ES-I3 (cell line): ENCODE results near the gene ISG15.
"Not testable (repeated sequence)": the region's sequence is repeated elsewhere in the genome, so short reads cannot be mapped to it uniquely, and the experiment has no call there.

Experiments used
- H3K36me3 ChIP-seq: 2 replicates; pipeline ENCODE4 v1.6.1; 2013; ENCODE audit warnings: mild to moderate bottlenecking, low read length, control low read depth, moderate library complexity; ENCODE audit not compliant: insufficient read depth
- H3K4me1 ChIP-seq: 2 replicates; pipeline ENCODE4 v1.6.1; 2013; ENCODE audit warnings: mild to moderate bottlenecking, control low read depth, low read length; ENCODE audit not compliant: insufficient read depth
- H3K9ac ChIP-seq: 2 replicates; pipeline ENCODE4 v1.6.1; 2013; ENCODE audit warnings: low read depth, mild to moderate bottlenecking, low read length, moderate library complexity
- H3K9me3 ChIP-seq: 2 replicates; pipeline ENCODE4 v1.6.1; 2013; ENCODE audit warnings: mild to moderate bottlenecking, low read length, moderate library complexity; ENCODE audit not compliant: control insufficient read depth, insufficient read depth

ISG15 gene

DNA sequence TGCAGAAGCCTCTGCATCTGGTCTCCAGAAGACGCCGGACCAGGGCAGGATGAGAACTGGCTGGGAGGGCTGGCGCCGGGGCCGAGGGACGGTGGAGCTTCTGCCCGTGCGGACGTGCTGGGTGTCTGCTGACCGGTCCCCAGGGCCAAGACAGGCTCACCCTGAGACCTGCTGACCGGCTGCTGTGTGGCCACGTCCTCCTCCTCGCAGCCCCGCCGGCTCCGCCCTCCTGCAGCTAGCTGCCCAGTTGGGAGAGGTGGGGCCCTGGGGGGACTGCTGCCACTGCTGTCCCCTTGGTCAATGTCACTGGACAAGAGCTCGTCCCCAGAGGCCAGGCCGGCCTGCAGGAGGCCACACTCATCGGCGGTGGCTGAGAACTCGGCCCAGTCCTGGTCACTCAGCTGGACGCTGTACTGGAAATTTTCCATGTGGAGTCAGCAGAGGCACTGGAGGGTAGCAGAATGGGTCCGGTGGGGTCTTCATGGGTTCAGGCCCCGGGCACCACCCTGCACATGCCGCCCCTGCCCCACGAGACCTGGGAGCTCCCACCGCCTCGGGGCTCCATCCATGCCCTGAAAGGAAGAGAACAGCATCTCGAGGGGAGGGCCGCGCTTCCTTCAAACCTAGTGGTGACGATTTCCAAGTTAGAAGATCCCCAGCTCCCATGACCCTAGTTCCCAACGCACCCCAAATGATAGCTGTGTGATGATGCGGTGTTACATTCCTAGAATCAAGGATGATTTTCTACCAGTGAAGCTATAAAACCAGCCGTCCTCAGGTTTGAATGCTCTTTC lies 32.5 kb upstream of the ISG15 start:
- H3K9me3 ChIP-seq: no peaks in the 10 kb centered on the region
- no peak overlapping the region for H3K9ac ChIP-seq

DNA sequence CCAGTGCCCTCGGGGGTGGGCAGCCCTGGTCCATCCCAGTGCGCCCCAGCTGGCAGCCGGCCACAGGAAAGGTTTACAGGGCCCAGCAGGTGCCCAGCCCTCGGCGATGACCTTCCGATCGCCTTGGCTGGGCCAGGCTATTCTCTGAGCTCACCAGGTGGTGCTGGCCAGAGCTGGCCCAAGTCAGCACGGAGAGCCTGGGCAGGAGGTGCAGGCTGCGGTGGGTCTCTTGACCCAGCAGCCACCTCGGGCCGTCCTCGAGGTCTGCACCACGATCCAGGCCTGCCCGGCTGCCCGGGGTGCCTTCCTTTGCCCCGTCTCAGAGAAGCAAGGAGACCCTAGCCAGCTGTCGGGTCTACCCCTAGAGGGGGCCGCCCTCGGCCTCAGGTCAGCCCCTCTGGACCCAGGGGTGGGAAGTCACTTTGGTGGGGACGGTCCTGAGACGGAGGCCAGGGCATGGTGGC lies 31.8 kb upstream of the ISG15 start:
- no peak overlapping the region for H3K9ac ChIP-seq
- no peaks in the 10 kb centered on the region for H3K4me1 ChIP-seq

More for the DNA sequence above, 32.5 kb upstream of the ISG15 start:
- H3K36me3 ChIP-seq: no peaks in the 10 kb centered on the region
- no peaks in the 10 kb centered on the region for H3K4me1 ChIP-seq

DNA sequence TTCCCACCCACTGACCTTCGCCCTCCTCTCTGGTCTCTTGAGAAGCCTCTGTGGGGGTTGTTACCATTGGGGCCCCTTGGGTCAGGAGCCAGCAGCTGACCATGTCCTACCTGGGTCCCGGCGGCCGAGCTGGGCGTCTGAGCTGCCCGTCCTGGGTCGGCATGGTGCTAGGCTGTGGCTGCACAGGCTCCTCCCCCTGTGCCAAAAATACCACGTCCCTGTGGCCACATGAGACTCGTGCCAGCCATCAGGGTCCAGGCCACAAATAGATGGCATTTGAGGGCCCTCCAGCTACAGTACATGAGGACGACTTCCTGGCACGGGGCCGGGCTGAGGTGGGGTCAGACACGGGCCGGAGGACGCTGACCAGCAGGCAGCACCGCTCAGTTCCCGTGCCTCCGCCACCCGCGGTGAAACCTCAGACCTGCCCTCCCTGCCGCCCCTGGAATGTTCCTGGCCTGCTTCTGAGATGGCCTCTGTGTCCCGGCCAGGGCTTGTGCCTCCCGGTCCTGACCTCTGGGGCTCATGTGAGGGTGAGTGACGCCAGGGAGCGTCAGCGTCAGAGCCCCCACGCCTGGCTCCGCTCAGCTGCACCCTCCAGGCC lies 31.2 kb upstream of the ISG15 start, which contains the start of gene PERM1:
PERM1 (minus strand) TSS at position 139 of the 604 bp plus-strand sequence. CDS start 1,064 bp downstream, outside the sequence.
- H3K9ac ChIP-seq: no peak within 1 kb of the TSS
- no peaks in the 10 kb centered on the region for H3K9me3 ChIP-seq
- no peaks in the 10 kb centered on the region for H3K36me3 ChIP-seq
- H3K4me1 ChIP-seq: no peaks in the 10 kb centered on the region

More for the DNA sequence above, 31.8 kb upstream of the ISG15 start:
- no peaks in the 10 kb centered on the region for H3K36me3 ChIP-seq
- no peaks in the 10 kb centered on the region for H3K9me3 ChIP-seq

DNA sequence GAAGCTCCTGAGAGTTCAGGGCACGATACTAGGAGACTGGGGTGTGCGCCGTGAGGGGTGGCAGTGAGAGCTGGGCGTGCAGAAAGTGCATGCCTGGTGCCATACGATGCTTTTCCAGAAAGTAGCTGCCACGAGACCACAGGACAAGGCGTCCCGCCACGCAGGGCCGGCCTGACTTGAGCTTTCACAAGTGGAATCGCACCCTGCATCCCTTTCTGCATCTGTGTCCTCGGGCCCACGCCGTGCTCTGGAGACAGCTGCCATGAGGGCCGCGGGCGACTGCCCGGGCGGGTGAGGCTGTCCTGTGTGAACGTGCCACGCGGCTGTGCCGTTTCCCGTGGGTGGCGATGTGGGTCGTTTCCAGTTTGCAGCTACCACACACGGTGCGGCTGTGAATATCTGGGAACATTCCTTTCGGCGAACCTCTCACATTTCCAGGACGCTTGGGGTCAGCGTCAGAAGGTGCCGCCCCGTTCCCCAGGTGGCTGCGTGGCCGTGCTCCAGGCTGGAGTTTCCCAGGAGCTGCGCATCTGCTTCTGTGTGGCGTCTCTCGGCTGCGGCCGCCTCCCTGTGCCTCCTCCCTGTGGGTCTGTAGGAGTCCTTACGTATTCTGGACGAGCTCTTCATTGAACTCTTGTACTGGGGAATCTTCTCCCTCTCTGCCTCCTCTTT lies 30.4 kb upstream of the ISG15 start:
- Histone ChIP-seq H3K9ac (no peak overlapping the region), H3K4me1 (no peaks in the 10 kb centered on the region), H3K36me3 (no peaks in the 10 kb centered on the region), H3K9me3 (no peaks in the 10 kb centered on the region)

DNA sequence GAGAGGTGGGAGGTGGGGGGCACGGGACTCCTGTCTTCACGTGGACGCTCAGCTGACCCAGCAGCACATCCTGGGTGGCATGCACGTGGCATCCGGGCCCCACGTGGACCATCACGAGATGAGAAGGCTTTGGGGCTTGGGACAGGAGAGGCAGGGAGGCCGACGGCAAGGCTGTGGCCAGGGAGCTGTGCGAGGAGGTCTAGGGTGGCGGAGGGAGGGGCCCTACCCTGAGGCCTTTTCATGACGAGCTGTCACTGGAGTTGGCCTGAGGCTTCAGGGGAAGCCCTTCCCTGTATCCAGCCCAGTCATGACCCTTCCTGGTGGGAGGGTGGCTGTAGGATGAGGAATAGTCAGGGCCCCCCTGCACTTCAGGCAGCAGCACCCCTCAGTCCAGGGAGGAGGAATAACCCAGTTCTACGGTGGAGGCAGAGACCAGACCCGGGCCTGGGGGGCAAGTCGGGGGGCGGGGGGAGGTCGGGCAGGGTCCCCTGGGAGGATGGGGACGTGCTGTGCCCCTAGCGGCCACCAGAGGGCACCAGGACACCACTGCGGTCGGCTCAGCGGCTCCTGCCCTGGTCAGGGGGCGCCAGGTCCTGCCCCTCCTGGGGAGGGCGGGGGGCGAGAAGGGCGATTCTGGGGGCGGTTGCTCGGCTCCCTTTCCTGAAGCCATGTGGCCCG lies 29.4 kb upstream of the ISG15 start:
- Histone ChIP-seq H3K36me3 (no peaks in the 10 kb centered on the region), H3K9ac (no peak overlapping the region), H3K9me3 (no peaks in the 10 kb centered on the region), H3K4me1 (no peaks in the 10 kb centered on the region)

DNA sequence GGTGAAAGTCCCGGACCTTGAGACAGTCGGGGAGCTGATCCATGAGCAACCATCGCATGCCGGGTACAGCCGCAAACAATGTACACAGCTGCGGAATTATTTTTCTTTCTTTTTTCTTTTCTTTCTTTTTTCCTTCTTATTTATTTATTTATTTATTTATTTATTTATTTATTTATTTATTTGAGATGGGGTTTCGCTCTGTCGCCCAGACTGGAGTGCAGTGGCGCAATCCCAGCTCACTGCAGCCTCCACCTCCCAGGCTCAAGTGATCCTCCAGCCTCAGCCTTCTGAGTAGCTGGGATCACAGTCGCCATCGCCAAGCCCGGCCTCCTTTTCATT lies 28.9 kb upstream of the ISG15 start:
- no peaks in the 10 kb centered on the region for H3K36me3 ChIP-seq
- no peaks in the 10 kb centered on the region for H3K4me1 ChIP-seq
- no peaks in the 10 kb centered on the region for H3K9me3 ChIP-seq
- H3K9ac ChIP-seq: no peak overlapping the region

DNA sequence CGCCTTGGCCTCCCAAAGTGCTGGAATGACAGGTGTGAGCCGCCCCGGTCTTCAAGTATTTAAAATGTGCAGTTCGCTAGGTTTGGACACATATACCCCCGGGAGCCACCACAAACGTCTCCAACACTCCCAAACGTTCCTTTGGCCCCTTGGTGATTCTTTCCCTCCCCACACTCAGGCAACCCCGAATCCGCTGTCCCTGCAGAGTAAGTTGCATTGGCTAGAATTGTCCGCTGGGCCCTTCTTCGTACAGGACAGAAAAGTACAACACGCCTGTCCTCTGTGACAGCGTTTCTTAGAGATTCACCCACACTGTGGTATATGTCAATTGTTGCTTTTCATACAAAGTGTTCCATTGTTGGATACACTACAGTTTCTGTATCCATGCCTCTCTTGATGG lies 28.2 kb upstream of the ISG15 start:
- Histone ChIP-seq H3K9ac (no peak overlapping the region), H3K4me1 (no peaks in the 10 kb centered on the region), H3K9me3 (no peaks in the 10 kb centered on the region), H3K36me3 (no peaks in the 10 kb centered on the region)

DNA sequence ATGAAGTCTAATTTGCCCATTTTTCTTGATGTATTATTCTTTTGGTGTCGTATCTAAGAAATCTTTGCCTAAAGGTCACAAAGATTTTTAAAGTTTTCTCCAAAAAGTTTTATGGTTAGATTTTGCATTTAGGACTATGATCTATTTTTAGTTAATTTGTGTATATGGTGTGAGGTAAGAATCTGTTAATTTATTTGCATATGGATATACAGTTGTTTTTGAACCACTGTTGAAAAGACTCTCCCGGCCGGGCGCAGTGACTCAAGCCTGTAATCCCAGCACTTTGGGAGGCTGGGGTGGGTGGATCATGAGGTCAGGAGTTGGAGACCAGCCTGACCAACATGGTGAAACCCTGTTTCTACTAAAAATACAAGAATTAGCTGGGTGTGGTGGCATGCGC lies 25.2 kb upstream of the ISG15 start:
- H3K9ac ChIP-seq: not testable (repeated sequence)

DNA sequence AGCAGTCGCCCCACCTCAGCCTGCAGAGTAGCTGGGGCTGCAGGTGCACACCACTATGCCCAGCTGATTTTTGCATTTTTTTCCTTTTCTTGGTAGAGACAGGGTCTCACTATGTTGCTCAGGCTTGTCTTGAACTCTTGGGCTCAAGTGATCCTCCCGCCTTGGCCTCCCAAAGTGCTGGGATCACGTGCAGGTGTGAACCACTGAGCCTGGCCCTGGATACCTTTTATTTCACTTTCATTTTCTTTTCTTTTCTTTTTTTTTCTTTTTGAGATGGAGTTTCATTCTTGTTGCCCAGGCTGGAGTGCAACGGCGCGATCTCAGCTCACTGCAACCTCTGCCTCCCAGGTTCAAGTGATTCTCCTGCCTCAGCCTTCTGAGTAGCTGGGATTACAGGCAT lies 22.0 kb upstream of the ISG15 start:
- H3K36me3 ChIP-seq, H3K9ac ChIP-seq, H3K9me3 ChIP-seq, H3K4me1 ChIP-seq: not testable (repeated sequence)

More for the DNA sequence above, 25.2 kb upstream of the ISG15 start:
- not testable (repeated sequence) for H3K9me3 ChIP-seq, H3K4me1 ChIP-seq, H3K36me3 ChIP-seq

DNA sequence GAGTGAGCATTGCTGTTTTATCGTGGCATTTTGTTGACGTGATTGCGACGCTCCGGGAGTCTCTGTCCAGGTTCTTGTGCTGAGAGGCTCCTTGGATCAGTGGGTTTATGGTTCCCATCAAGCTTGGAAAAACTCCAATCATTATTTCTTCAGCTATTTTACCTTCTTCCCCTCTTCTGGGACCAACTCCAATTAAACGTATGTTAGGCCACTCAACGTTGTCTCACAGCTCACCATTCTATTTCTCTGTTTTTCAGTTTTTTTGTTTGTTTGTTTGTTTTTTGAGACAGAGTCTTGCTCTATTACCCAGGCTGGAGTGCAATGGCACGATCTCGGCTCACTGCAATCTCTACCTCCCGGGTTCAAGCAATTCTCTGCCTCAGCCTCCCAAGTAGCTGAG lies 21.4 kb upstream of the ISG15 start:
- Histone ChIP-seq H3K4me1 (no peaks in the 10 kb centered on the region; the same call in 1 of the 2 replicates), H3K9ac (no peak overlapping the region), H3K36me3 (no peaks in the 10 kb centered on the region), H3K9me3 (no peaks in the 10 kb centered on the region)

DNA sequence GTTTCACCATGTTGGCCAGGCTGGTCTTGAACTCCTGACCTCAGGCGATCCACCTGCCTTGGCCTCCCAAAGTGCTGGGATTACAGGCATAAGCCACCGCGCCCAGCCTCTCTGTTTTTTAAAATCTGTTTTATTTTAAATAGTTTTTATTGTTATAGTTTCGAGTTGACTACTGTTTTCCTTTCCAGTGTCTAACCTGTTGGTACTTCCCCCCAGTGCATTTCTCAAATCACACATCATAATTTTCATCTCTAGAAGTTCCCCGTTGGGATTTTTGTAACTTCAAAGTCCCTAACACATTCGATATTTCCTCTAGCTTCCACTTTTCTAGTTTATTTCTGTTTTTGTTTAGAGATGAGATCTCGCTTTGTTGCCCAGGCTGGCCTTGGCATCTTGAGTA lies 20.9 kb upstream of the ISG15 start:
- Histone ChIP-seq H3K4me1 (peaks cover 2% of the 10 kb centered on the region; the same call in 1 of the 2 replicates), H3K36me3 (no peaks in the 10 kb centered on the region), H3K9me3 (no peaks in the 10 kb centered on the region), H3K9ac (no peak overlapping the region)

DNA sequence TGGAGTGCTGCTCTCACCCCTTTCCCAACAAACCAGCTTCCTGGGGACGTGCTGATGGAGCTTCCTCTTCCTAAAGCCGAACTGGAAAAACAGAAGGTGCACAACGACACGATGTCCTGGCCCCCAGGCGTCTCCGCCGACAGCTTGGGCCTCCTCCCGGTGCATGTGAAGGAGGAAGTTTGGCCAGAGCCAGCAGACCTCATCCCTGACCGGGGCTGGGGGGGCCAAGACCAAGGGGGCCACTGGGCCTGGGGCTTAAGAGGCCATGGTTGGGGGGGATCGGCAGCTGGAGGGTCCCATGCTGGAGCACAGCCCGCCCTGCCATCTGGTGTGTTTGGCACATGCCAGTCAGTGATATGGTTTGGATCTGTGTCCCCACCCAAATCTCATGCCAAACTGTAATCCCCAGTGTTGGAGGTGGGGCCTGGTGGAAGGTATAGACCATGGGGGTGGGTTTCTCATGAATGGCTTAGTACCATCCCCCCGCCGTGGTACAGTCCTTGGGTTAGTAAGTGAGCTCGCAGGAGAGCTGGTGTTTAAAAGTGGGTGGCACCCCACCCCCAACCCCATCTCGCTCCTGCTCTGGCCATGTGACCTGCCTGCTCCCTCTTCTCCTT lies 19.8 kb upstream of the ISG15 start:
- H3K4me1 ChIP-seq: peaks cover 6% of the 10 kb centered on the region; the same call in 1 of the 2 replicates
- no peak overlapping the region for H3K9ac ChIP-seq
- no peaks in the 10 kb centered on the region for H3K36me3 ChIP-seq
- no peaks in the 10 kb centered on the region for H3K9me3 ChIP-seq

DNA sequence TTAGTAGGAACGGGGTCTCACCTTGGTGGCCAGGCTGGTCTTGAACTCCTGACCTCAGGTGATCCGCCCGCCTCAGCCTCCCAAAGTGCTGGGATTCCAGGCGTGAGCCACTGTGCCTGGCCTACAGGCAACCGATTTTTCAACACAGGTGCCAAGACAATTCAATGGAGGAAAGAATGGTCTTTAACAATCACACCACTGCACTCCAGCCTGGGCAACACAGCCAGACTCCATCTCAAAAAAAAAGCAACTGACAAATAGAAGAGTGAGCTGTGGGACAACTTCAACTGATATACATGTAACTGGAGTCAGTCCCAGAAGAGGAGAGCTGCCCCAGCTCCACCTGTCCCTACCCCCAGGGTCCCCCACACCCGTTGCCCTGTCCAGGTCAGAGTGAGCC lies 18.8 kb upstream of the ISG15 start:
- H3K9ac ChIP-seq, H3K36me3 ChIP-seq: not testable (repeated sequence)

More for the DNA sequence above, 18.8 kb upstream of the ISG15 start:
- not testable (repeated sequence) for H3K4me1 ChIP-seq, H3K9me3 ChIP-seq
